Neural progenitor cell (in vitro differentiated cells): Measurements from ENCODE around the gene SH3BP5. TPM values are rescaled to one million over a fixed set of nuclear protein-coding genes. Genes with fewer than 3 reads are reported as not detected.

Experiments
- DNase-seq: peaks from one replicate; pipeline ENCODE4 v3.0.0-alpha.2; 2016; ENCODE audit warnings: low spot score
- H2AFZ ChIP-seq: fragments of 200-600 bp; sonication (generic); replicated peaks from 2 replicates; pipeline ENCODE4 v1.6.1; 2016; ENCODE audit warnings: antibody characterized with exemption
- H3F3A ChIP-seq: fragments of 200-600 bp; sonication (generic); 2 replicates; pipeline ENCODE4 v1.6.1; 2016; ENCODE audit warnings: antibody characterized with exemption, low read depth
- H3K27ac ChIP-seq: fragments of 200-600 bp; sonication (generic); 2 replicates; pipeline ENCODE4 v1.5.1; 2016; ENCODE audit warnings: mild to moderate bottlenecking
- H3K27me3 ChIP-seq: fragments of 200-600 bp; sonication (generic); 2 replicates; pipeline ENCODE4 v1.6.1; 2016; ENCODE audit warnings: mild to moderate bottlenecking, moderate library complexity
- H3K36me3 ChIP-seq: fragments of 200-600 bp; sonication (generic); 2 replicates; pipeline ENCODE4 v1.5.1; 2016
- H3K4me1 ChIP-seq: fragments of 200-600 bp; sonication (generic); 2 replicates; pipeline ENCODE4 v1.6.1; 2016; ENCODE audit warnings: mixed run types
- H3K4me2 ChIP-seq: fragments of 200-600 bp; sonication (generic); 2 replicates; pipeline ENCODE4 v1.6.1; 2016
- H3K4me3 ChIP-seq: fragments of 200-600 bp; sonication (generic); 2 replicates; pipeline ENCODE4 v1.5.1; 2016
- H3K79me2 ChIP-seq: fragments of 200-600 bp; sonication (generic); 2 replicates; pipeline ENCODE4 v1.6.1; 2016; ENCODE audit warnings: low read depth
- H3K9ac ChIP-seq: fragments of 200-600 bp; sonication (generic); 2 replicates; pipeline ENCODE4 v1.6.1; 2016
- H3K9me3 ChIP-seq: fragments of 200-600 bp; sonication (generic); 2 replicates; pipeline ENCODE4 v1.5.1; 2016; ENCODE audit warnings: low read depth
- H4K20me1 ChIP-seq: fragments of 200-600 bp; sonication (generic); 2 replicates; pipeline ENCODE4 v1.6.1; 2016; ENCODE audit warnings: low read depth
- H3K27ac Mint-ChIP-seq: 3 replicates; pipeline ENCODE4 v1.8.0; 2021; ENCODE audit warnings: mixed read lengths
- H3K27me3 Mint-ChIP-seq: 2 replicates; pipeline ENCODE4 v1.8.0; 2022; ENCODE audit warnings: low read depth, mild to moderate bottlenecking, inconsistent platforms, moderate library complexity, mixed read lengths; ENCODE audit not compliant: insufficient read depth
- H3K36me3 Mint-ChIP-seq: 3 replicates; pipeline ENCODE4 v1.8.0; 2021; ENCODE audit warnings: mixed read lengths
- H3K4me1 Mint-ChIP-seq: 3 replicates; pipeline ENCODE4 v1.8.0; 2021; ENCODE audit warnings: mixed read lengths
- H3K4me3 Mint-ChIP-seq: 3 replicates; pipeline ENCODE4 v1.8.0; 2021; ENCODE audit warnings: mild to moderate bottlenecking, moderate library complexity, mixed read lengths
- H3K9me3 Mint-ChIP-seq: 3 replicates; pipeline ENCODE4 v1.8.0; 2020; ENCODE audit warnings: mixed read lengths
- CTCF ChIP-seq: fragments of 200-600 bp; sonication (generic); IDR thresholded peaks from 2 replicates; pipeline ENCODE4 v1.5.1; 2017; ENCODE audit warnings: antibody characterized with exemption, mild to moderate bottlenecking
- EZH2 ChIP-seq: fragments of 200-600 bp; sonication (generic); IDR thresholded peaks from 2 replicates; pipeline ENCODE4 v1.6.1; 2017; ENCODE audit warnings: antibody characterized with exemption, mild to moderate bottlenecking, moderate library complexity
- EZH2phosphoT487 ChIP-seq: fragments of 200-600 bp; sonication (generic); IDR thresholded peaks from 2 replicates; pipeline ENCODE4 v1.6.1; 2017; ENCODE audit warnings: antibody characterized with exemption
- total RNA-seq: library from RNA; depleted of rRNA; stranded (reverse); fragments of >200 nt; gene quantifications from 2 replicates; pipeline ENCODE4 v1.2.3, GENCODE V29; 2015; ENCODE audit warnings: low replicate concordance

Gene SH3BP5
- total RNA-seq, 1 donor from 2014 or later: 11.2 TPM

- Histone ChIP-seq H2AFZ (no peak overlapping the region), H3K9ac (no peak overlapping the region), H3K27me3 (no peaks in the 10 kb centered on the region), H3K27ac (no peak overlapping the region), H3K4me2 (no peak overlapping the region), H4K20me1 (no peaks in the 10 kb centered on the region), H3K79me2 (no peaks in the 10 kb centered on the region), H3K4me1 (no peaks in the 10 kb centered on the region), H3K4me3 (no peak overlapping the region), H3K36me3 (no peaks in the 10 kb centered on the region), H3F3A (no peaks in the 10 kb centered on the region), H3K9me3 (no peaks in the 10 kb centered on the region)
- Mint-ChIP-seq H3K4me3 (no peak overlapping the region), H3K9me3 (no peaks in the 10 kb centered on the region), H3K36me3 (no peaks in the 10 kb centered on the region), H3K27me3 (peaks cover 2% of the 10 kb centered on the region), H3K4me1 (no peaks in the 10 kb centered on the region), H3K27ac (no peak overlapping the region)
- DNase-seq: no peak
- TF ChIP-seq CTCF (no peak), EZH2phosphoT487 (no peak), EZH2 (no peak)
Observed at GRCh38 chr3:15345066-15345607, 12.8 kb upstream of the SH3BP5 start.

GRCh38 chr3:15342945-15343344 is 10.6 kb upstream of the SH3BP5 start:
- H3K4me2 ChIP-seq: no peak overlapping the region
- H3K27ac ChIP-seq: no peak overlapping the region
- Mint-ChIP-seq H3K27me3 (peaks cover 2% of the 10 kb centered on the region), H3K27ac (no peak overlapping the region), H3K36me3 (no peaks in the 10 kb centered on the region), H3K4me1 (no peaks in the 10 kb centered on the region), H3K9me3 (no peaks in the 10 kb centered on the region), H3K4me3 (no peak overlapping the region)
- no peaks in the 10 kb centered on the region for H4K20me1 ChIP-seq
- H3F3A ChIP-seq: no peaks in the 10 kb centered on the region
- no peak overlapping the region for H2AFZ ChIP-seq
- H3K9me3 ChIP-seq: no peaks in the 10 kb centered on the region
- no peaks in the 10 kb centered on the region for H3K79me2 ChIP-seq
- no peaks in the 10 kb centered on the region for H3K27me3 ChIP-seq
- no peak overlapping the region for H3K4me3 ChIP-seq
- TF ChIP-seq CTCF: no peak
- no peak for TF ChIP-seq EZH2
- TF ChIP-seq EZH2phosphoT487: no peak
- H3K9ac ChIP-seq: no peak overlapping the region
- no peak for DNase-seq
- H3K36me3 ChIP-seq: no peaks in the 10 kb centered on the region
- H3K4me1 ChIP-seq: no peaks in the 10 kb centered on the region

DNA sequence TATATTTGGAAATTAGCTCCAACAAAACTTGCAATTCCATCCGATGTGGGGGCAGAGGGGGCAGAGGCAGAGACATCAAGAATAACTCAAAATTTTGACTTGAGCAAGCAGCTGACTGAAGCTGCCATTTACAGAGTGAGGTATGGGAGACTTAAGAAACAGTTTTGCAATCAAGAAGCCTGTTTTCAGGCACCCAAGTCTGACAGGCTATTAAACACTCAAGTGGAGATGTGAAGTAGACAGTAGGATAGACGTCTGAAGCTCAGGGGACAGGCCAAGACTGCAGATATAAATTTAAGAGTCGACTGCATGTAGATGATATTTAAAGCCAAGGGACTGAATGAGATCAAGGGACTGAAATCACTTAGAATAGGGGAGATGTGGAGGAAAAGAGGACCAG is 9.9 kb upstream of the SH3BP5 start:
- Mint-ChIP-seq H3K27me3 (peaks cover 2% of the 10 kb centered on the region), H3K4me1 (no peaks in the 10 kb centered on the region), H3K27ac (no peak overlapping the region), H3K9me3 (no peaks in the 10 kb centered on the region), H3K36me3 (no peaks in the 10 kb centered on the region), H3K4me3 (no peak overlapping the region)
- H3K27me3 ChIP-seq: no peaks in the 10 kb centered on the region
- no peaks in the 10 kb centered on the region for H3K4me1 ChIP-seq
- H3K9ac ChIP-seq: no peak overlapping the region
- H3K9me3 ChIP-seq: no peaks in the 10 kb centered on the region
- no peaks in the 10 kb centered on the region for H3F3A ChIP-seq
- H2AFZ ChIP-seq: no peak overlapping the region
- H3K4me2 ChIP-seq: no peak overlapping the region
- H3K36me3 ChIP-seq: no peaks in the 10 kb centered on the region
- no peaks in the 10 kb centered on the region for H3K79me2 ChIP-seq
- TF ChIP-seq EZH2 (no peak), CTCF (no peak), EZH2phosphoT487 (no peak)
- no peaks in the 10 kb centered on the region for H4K20me1 ChIP-seq
- DNase-seq: no peak
- no peak overlapping the region for H3K27ac ChIP-seq
- no peak overlapping the region for H3K4me3 ChIP-seq
